ENCODE data around the gene CPS1.

The CPS1 gene

DNA sequence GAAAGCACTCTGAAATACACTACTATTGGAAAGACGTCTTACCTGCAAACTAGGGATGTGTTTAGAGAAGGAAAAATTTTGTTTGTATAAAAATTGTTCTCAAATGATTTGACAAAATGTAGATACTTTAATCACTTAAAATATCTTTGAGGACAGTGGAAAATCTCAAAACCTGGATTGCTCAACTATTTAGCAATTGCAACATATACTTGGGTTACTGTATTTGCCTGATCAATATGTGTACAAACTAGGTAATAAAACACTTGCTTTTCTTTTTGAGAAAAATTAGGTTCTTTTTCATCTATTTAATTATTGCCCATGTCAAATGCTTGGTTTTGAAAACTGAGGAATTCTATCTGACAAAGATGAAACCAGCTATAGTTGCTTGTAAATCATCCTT, 60.9 kb downstream of the CPS1 start:
- no peak for DNase-seq

DNA sequence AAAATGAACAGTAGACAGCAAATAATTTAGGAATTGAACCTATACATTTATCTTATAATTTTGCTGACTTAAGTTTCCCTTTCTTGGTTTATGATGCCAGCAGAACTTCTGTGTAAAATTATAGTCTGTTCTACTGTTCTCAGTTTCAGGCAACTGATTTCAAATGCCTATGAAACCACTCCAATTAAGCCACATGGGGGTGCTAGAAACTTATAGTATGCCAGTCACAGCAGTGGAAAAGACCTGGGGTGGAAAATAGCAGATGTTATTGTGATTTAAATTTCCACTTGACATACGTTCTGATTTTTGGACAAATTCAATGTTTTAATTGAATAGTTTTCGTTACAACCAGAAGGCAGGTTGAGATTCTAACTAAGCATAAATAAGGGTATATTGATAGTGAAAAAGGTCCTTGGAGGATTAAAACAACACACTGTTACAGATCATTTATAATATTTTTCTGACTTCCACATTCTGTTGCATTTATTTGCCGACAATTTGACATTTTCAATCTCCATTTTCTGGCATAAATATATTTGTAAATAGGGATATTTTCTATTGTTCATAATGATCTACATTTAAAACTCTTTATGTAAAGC, 61.4 kb downstream of the CPS1 start:
- peak; percentile 14 for DNase-seq

DNA sequence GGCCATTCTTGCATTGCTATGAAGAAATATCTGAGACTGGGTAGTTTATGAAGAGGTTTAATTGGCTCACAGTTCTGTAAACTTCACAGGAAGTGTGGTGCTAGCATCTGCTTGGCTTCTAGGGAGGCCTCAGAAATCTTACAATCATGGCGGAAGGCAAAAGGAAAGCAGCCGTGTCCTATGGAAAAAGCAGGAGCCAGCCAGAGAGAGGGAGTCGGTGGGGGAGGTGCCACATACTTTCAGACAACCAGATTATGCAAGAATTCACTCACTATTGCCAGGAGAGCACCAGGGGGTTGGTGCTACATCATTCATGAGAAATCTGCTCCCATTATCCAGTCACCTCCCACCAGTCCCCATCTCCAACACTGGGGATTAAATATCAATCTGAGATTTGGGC, 64.1 kb downstream of the CPS1 start:
- DNase-seq = no peak

DNA sequence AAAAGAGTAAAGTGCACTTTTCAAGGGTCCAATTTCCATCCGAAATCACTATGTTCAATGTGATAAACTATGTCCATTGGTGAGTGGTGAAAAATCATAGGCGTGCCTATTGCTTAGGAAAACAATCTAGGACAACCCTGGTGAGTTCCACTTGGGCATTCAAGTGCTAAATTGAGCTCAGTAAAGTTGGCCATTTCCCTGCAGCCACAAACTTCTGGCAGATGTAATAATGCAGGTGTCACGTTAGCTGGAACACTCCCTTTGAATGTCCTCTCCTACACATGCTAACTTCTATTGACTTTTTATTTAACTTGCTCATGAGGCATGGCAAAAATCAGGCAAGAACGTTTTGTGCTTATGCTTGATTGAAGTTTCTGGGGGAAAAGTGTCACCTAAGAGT, 67.1 kb downstream of the CPS1 start:
- peak; percentile 36 for DNase-seq

DNA sequence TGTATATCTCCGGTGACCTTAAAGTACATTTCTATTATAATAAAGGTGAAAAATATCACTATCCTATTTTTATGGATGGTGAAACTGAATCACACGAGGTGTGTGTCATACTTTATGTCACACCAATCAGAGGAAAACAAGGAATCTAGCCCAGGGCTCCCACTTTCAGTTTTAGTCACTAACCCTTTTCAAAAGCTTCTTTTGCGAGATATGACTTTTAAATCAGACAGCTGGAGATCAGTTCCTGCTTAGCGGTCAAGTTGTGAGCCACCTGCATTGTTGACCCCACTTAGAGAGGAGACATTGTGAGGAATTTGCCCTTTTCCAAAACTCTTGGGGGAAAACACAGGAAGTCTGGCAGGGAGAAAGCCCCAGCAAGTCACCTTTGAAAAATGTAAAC, 70.5 kb downstream of the CPS1 start:
- no peak for DNase-seq

DNA sequence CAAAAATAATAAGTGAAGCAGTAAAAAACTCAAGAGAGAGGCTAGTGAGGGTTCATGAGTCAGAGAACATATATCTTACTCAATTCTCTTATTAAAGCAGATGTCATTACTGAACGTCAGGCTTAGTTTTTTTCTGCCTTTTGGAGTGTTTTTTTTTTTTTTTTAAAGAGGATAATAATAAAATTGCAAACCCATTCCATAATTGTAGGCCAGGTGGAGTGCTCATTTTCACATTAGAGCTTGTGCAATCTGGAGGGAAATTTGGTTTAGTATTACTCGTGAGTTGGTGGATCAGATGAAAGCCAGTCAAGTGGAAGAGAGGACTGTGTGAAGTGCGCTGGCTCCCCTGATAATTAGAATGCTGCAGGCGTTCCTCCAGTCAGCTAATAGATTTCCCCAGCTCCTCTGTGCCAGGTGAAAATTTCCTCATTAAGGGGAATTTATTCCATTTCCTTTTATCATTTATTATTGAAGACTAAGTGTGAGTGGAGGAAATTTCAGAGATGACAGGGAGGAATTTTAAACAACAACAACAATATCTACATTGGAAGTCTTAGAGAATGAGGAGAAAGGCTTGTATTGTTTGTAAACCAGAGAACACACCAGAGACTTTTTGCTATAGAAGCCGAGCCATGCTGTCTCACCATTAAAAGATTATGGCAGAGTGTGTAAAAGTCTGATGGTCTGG, 74.6 kb downstream of the CPS1 start:
- peak; percentile 36 for DNase-seq

DNA sequence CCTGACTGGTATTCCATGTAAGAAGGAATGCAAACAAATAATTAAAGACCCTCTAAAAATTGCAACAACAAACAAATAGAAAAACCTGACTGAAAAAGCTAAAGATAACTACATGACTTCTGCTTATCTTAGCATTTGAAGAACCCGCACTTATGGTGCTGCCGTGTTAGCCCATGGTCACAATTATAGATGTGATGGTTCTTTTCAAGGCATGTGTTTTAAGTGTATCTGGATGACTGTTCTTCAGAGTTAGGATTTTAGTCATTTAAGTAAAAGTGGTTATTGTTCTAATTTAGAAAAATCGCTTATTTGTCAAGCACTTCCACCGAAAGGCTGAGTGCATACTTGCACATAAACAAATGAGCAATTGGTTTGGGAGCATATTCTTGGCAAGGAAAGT, 77.3 kb downstream of the CPS1 start:
- no peak for DNase-seq

DNA sequence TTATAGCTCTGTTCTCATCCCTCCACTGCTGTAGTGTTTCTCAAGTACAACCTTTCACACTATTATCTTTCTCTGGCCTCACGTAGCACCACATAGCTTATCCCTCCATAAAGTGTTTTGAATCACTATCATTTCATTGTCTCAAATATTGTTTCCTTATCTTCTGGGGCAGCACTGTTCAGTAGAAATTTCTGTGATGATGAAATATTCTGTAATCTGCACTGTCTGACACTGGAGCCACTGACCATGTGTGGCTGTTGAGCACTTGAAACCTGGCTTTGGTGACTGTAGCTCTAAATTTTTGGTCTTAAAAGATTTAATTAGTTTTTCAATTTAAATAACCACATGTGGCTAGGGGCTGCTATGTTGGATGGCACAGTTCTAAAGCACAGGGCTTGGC, 78.9 kb downstream of the CPS1 start:
- no peak for DNase-seq

DNA sequence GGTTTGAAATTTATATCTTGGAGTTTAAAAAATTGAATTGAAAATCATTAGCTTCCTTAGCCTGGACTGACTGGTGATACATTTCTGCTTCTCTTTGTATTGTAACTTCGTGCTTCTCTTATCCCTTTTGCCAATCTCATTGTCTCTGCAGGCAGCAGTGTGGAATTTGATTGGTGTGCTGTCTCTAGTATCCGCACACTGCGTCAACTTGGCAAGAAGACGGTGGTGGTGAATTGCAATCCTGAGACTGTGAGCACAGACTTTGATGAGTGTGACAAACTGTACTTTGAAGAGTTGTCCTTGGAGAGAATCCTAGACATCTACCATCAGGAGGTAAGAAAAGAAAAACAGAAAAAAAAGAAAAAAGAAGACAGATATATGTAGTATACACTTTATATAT, 85.9 kb downstream of the CPS1 start:
- DNase-seq = no peak

DNA sequence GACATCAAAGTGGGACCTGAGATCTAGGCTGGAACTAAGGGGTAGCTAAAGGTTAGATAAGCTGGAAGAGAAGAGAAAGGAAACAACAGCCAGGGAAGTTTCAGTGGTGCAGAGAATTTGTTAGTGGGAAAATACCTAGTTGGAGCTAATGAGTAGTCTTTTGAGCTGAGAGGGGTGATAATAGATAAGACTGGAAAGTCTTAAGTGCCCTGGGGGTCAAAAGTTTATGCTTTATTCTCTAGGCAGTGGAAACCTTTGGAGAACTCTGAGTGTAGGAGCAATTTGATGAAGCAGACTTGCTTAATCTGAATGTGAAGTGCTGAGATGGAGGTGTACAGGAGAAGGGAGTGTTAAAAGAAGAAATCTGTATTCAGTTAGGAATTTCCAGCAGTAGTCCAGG, 90.8 kb downstream of the CPS1 start:
- no peak for DNase-seq

DNA sequence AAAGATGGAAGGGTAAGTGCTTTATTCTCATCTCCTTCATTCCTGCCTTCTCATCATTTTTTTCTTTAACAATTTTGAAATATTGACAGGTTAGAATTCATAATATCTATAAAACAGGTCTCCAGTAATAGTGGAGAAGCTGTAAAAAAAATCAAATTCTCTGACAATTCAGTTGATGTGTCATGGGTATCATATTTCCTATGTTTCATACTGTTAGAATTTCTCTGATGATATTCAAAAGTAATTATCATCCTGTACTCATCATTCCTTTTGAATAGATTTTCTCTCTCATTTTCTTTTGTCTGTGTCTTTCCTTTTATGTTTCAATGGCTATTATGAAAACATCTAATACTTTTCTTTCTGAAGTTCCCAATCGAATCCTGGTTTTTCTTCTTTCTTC, 97.7 kb downstream of the CPS1 start:
- no peak for DNase-seq

DNA sequence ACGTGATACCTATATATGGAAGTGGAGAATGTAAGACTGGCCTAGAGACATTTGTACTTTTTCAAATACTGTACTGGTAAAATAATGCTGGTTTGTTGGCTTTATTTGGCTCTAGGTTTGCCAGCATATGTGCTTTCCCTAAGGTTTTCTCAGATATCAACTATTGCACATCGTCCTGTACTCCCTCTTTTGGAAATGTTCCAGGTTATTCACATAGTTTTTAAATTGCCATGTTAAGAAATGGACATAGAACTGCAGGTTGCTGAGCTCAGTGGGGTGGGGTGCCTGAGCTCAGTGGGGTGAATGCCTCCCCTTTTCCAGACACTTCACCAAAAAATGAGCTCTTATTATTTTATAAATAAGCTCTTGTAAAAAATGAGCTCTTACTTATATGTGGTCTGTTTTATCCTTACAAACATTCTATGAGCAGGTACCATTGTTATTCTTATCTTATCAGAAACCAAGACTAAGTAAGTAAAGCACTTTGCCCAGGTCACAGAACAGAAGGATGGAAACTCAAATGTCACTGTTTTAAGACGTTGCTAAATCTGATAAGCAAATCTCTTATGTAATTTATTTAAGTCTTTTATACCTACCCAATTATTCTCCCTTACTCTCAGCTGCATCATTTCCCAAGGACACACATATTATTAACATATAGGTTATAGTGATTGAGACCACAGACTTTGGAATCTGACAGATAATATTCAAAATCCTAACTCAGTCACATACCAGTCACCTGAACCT, 99.0 kb downstream of the CPS1 start:
- DNase-seq = no peak

DNA sequence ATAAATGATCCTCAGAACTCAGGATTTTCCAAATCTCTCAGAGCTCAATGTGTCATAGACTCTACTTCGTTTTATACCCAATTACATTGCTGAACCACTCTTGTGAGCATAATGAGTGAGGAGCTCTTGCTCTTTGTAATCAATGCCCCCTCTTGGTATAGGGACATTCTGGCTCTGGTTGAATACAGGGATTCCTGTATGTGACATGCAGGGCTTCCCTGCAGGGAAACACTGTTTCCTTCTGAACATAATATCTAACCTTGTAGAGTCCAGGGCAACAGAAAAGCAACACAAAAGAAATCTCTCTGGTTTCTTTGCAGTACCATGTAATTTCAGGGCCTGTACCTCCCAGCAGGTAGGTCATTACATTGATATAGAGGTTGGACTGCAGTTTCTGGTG, 101.5 kb downstream of the CPS1 start:
- DNase-seq = no peak

DNA sequence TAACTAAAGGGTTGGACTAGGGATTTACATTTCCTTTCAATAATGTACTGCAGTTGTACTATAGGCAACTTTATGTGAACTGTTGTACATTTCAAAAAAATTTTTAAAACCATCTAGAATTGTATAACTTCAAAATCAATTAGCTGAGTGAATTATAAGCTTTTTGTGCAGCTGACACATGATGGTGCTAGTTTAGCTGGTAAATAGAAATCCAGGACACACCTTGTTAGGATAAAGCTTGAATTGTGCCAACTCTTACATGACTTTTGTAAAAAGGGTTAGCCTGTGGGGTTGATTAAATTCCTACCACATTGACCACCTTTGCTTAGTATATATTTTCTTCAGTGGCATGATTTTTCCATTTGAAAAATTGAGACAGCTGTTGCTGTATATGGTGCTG, 104.4 kb downstream of the CPS1 start:
- DNase-seq = no peak

DNA sequence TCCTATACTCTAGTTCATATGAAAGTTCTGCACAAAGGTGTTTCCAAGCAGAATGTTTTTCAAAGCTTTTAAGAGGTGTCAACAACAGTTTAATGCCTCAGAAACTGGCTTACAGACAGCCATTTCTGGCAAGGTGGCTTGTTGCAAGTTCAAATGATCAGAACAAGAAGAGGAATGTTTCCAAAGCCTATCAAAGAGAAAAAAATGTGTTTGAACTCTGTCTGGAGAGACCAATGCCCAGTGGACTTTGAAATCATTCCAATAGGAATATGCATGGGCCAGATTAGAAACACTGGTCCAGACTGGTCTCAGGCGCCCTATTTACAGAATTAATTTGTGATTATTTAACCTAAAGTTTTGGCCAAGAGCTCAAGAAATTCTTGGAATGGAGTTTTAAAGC, 106.2 kb downstream of the CPS1 start:
- no peak for DNase-seq

DNA sequence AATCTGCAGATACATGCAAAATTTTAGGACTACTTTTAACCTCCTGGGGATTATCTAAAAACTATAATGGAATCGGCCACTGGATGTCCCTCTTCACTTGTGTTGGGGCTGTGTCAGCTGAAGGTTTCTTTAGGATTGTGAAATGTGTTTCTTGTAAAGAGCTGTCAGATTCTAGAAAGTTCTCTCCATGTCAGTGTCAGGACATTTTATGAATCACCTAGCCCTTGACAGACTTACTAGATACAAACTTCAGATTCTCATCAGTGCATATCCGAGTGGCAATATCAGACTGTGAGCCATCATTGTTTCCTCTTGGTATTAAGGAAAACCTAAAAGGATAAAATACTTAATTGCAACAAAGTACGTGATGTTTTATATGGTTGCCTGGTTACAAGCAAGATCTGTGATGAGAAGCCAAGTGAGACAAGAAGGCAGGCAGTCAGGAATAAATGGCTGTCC, 107.3 kb downstream of the CPS1 start:
- no peak for DNase-seq

DNA sequence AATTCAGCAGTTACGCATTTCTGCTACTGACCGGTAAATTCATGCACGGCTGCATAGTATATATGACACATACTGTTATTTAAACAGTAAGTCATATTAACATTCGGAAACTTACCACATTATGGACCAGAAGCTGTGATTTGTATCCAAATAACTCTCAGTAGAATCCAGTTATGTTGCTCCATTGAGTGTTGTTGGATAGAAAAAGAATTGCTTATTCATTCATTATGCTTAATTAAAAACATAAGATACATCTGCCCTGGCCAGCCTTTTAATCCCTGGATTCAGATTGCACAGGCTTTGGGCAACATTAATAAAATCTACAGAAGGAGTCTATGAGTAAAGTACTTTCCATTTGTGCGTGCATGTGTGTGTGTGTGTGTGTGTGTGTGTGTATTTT, 111.3 kb downstream of the CPS1 start:
- no peak for DNase-seq

DNA sequence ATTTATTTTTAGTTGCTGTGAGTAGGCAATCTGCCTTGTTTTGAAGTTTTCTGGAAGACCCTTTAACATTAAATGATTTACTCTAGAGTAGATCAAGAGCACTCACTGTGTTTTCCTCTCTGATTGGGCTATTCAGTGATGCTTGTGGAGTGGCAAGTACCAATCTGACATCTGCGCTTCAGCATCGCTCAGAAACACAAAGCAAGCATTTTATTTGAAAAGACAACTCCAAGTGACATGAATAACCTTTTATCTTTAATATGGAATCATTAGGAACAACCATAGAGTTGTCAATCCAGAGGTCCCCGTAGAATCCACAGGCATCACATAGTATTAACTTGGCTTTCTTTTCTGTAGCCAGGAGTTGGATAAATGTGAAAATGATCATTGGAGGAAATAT, 114.7 kb downstream of the CPS1 start:
- DNase-seq = no peak

DNA sequence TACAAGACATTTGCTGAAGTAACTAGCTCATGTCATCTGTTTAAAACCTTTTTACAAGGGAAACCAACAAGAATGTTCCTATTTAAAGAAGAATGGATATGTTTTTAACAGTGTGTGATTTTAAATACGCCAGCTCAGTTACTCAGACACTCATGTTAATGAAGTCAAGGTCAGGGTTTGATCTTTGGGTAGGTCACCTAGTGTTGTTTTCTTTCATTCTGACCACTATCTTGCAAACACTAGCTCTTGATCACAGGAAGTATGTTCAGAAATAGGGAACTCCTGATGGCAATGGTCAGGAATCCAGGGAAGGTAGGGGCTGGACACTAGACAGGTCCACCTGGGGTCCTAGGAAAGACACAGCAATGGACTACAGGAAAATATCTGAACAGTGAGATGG, 116.7 kb downstream of the CPS1 start:
- DNase-seq = no peak

DNA sequence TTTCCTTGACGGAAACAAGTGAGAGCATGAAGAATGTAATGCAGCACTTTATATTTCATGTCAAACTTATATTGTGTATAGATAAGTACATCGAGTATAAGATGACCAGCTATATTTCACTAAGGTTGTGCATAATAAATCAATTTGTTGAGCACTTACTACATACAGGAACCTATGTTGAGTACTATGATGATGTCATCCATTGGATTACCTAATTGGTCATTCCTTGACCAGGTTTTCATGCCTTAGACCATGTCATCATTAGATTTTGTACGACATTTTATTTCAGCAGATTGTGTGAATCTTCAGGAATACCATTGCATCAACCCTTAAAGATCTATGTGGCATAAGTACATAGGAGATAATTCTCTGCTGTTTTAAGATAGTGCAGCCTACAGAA, 119.7 kb downstream of the CPS1 start:
- DNase-seq = no peak

DNA sequence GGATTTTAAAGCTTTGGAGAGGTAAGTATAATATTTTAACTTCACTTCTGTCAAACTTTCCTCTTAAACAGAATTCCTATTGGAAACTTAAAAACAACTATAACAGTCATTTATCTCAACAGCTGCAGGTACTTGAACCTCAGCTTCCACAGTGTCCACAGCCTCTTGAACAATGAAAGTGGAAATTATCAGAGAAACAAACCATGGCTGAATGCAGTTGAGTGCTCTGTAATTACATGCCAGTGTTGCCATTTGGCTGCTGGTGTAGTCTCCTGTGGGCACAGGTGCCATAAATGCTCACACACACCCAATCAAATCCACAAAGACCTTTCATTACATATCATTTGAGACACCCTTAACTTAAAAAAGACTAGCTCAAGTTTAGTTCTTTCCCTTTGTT, 125.1 kb downstream of the CPS1 start:
- peak; percentile 56 for DNase-seq

DNA sequence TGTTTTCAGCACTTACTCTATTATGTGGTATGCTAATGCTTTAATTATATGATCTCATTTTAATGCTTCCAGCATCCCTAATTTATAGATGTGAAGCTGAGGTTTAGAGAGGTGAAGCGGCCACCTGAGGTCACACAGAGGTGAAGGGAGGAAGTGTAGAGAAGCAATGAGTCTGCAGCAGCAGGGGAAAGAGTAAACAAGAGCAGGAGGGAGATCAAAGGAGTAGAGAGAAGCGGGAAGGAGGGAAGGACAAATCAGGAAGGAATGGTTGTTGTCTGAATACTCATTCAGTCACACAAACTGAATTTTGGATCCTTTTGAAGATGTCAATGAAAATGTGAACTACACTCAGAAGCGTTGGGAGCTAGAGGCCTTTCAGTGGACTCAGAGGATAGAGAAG, 130.0 kb downstream of the CPS1 start:
- DNase-seq = no peak

DNA sequence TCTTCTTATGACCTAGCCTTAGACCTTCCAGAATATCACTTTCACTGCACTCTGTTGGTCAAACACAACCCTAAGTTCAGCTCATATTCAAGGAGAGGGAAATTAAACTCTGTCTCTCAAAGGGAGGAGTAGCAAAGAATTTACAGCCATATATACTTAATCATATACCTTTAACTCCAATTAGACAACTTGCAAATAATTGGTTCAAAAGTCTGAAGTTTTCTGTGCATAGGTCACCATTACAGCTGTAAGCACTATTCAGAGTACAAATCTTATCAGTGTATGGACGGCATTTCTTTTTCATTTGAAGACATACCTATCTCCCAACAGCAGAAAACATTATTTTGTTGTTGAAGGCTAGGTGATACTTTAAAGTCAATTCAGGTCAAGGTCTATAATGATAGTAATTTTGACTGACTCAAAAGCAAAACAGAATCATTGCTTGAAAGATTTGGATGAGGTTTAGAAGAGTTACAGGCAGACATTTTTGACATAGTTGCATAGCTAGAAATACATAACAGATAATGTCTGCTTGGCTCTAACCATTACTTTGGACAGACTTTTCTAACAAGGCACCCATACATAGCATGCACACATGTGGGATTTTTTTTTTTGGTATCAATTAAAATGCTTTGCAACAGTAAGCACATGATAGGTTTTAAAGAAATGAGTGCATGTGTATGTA, 131.5 kb downstream of the CPS1 start:
- DNase-seq = no peak

DNA sequence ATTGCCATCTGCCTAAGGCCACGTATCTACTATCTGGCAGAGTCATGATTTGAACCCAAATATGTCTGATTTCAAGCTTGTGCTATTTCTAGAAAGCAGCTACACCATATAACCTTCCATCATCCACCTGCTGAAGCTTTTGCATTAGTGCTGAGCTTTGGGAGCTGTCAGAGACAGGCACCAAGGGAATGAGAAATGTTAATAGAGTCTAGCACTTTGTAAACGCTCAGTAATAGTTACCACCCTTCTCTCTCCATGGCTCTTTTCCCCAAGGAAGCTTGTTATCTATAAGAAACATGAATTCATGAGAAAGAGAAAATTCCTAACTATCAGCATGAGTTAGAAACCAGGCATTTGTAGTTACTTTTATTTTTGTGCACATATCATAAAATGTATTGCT, 151.5 kb downstream of the CPS1 start:
- DNase-seq = no peak
